Muscle of back (tissue), 13 donors: ENCODE measurements around the gene CMTR1. TPM values are rescaled to one million over a fixed set of nuclear protein-coding genes. Genes with fewer than 3 reads are reported as not detected.
"Not testable (repeated sequence)": the region's sequence is repeated elsewhere in the genome, so short reads cannot be mapped to it uniquely, and the experiment has no call there.

Experiments
- DNase-seq, 3 donors: peaks; one replicate each; pipeline versions ENCODE4 v3.0.0 to v3.0.0-alpha.2; 2013
- long read RNA-seq, 9 donors: transcript quantifications; one replicate each; lab custom pipeline, GENCODE V29; 2026
- polyA plus RNA-seq, 10 donors: library from polyadenylated mRNA; unstranded; fragments of 120-200 nt; gene quantifications; one replicate each; pipeline ENCODE4 v1.2.1, GENCODE V29; 2013; ENCODE audit not compliant: insufficient read length in 10 of 10

The CMTR1 gene
- 10 to 100 TPM; 25.8 to 41.3 (median 29.2) TPM for polyA plus RNA-seq
- long read RNA-seq, donor 1, full-length matches to known transcripts, result 3 of 3 reads
- long read RNA-seq, donor 1, partial matches to known transcripts, result 0 of 3 reads
- long read RNA-seq, donor 1, other reads (novel, unspliced or antisense), result 0 of 3 reads
- long read RNA-seq, donor 2, full-length matches to known transcripts, result 1 of 14 reads
- long read RNA-seq, donor 2, partial matches to known transcripts, result 13 of 14 reads
- long read RNA-seq, donor 2, other reads (novel, unspliced or antisense), result 0 of 14 reads
- long read RNA-seq, donor 3, result 0 reads
- long read RNA-seq, donor 4, full-length matches to known transcripts, result 1 of 1 reads
- long read RNA-seq, donor 4, partial matches to known transcripts, result 0 of 1 reads
- long read RNA-seq, donor 4, other reads (novel, unspliced or antisense), result 0 of 1 reads
- long read RNA-seq, donor 5, full-length matches to known transcripts, result 2 of 2 reads
- long read RNA-seq, donor 5, partial matches to known transcripts, result 0 of 2 reads
- long read RNA-seq, donor 5, other reads (novel, unspliced or antisense), result 0 of 2 reads
- long read RNA-seq, donor 6, full-length matches to known transcripts, result 3 of 15 reads
- long read RNA-seq, donor 6, partial matches to known transcripts, result 12 of 15 reads
- long read RNA-seq, donor 6, other reads (novel, unspliced or antisense), result 0 of 15 reads
- long read RNA-seq, donor 7, full-length matches to known transcripts, result 1 of 1 reads
- long read RNA-seq, donor 7, partial matches to known transcripts, result 0 of 1 reads
- long read RNA-seq, donor 7, other reads (novel, unspliced or antisense), result 0 of 1 reads
- long read RNA-seq, donor 8, full-length matches to known transcripts, result 1 of 1 reads
- long read RNA-seq, donor 8, partial matches to known transcripts, result 0 of 1 reads
- long read RNA-seq, donor 8, other reads (novel, unspliced or antisense), result 0 of 1 reads
- long read RNA-seq, donor 9, result 0 reads

- peak; percentile 90 to 96 (median 94) for DNase-seq
These were observed at the start of gene CMTR1 for GRCh38 chr6:37432916-37433656. TSS of gene CMTR1 (plus strand) at chr6:37433221. CDS start at chr6:37435630, 2,409 bp downstream.

GRCh38 chr6:37388578-37388977, 44.4 kb upstream of the CMTR1 start:
- DNase-seq, result no peak

- DNase-seq, result no peak
These were observed 43.2 kb upstream of the CMTR1 start for GRCh38 chr6:37389857-37390256.

GRCh38 chr6:37391120-37391519, 41.9 kb upstream of the CMTR1 start:
- DNase-seq, result no peak

GRCh38 chr6:37392821-37393220, 40.2 kb upstream of the CMTR1 start:
- no peak for DNase-seq

- DNase-seq, result no peak
These were observed 39.6 kb upstream of the CMTR1 start for GRCh38 chr6:37393381-37393929.

- DNase-seq, result peak in 1 of 3 donors; percentile 51
These were observed 36.3 kb upstream of the CMTR1 start for GRCh38 chr6:37396571-37397180.

- no peak for DNase-seq
These were observed 33.9 kb upstream of the CMTR1 start for GRCh38 chr6:37399131-37399530.

GRCh38 chr6:37399795-37400490, 33.1 kb upstream of the CMTR1 start:
- DNase-seq, result no peak

- DNase-seq, result not testable (repeated sequence)
These were observed 31.4 kb upstream of the CMTR1 start for GRCh38 chr6:37401658-37402057.

- DNase-seq, result no peak
These were observed 26.2 kb upstream of the CMTR1 start for GRCh38 chr6:37406726-37407341.

- no peak for DNase-seq
These were observed 25.1 kb upstream of the CMTR1 start for GRCh38 chr6:37407948-37408347.

- no peak for DNase-seq
These were observed 23.5 kb upstream of the CMTR1 start for GRCh38 chr6:37409501-37409900.

- DNase-seq, result no peak
These were observed 15.6 kb upstream of the CMTR1 start for GRCh38 chr6:37417393-37417792.

- no peak for DNase-seq
These were observed 14.3 kb upstream of the CMTR1 start for GRCh38 chr6:37418722-37419121.

- no peak for DNase-seq
These were observed 6.7 kb upstream of the CMTR1 start for GRCh38 chr6:37426058-37426944.

- DNase-seq, result no peak
These were observed 6.0 kb upstream of the CMTR1 start for GRCh38 chr6:37426945-37427510.

GRCh38 chr6:37429352-37429750, 3.7 kb upstream of the CMTR1 start:
- no peak for DNase-seq

GRCh38 chr6:37432590-37432915, 468 bp upstream of the CMTR1 start:
- DNase-seq, result no peak
